Nephron (organoid): ENCODE data around the gene IGSF1.
"Not testable (repeated sequence)": the region's sequence is repeated elsewhere in the genome, so short reads cannot be mapped to it uniquely, and the experiment has no call there.

Experiments
- H3K27ac Mint-ChIP-seq, 3 experiments: 2 replicates each; pipeline ENCODE4 v1.8.0; 2020; ENCODE audit warnings: mixed read lengths in 3 of 3, mild to moderate bottlenecking in 2 of 3, moderate library complexity in 1 of 3
- H3K27me3 Mint-ChIP-seq: 2 replicates; pipeline ENCODE4 v1.8.0; 2021; ENCODE audit warnings: low read depth, mild to moderate bottlenecking, moderate library complexity, mixed read lengths
- H3K36me3 Mint-ChIP-seq: 2 replicates; pipeline ENCODE4 v1.8.0; 2020; ENCODE audit warnings: low read depth, mixed read lengths
- H3K4me1 Mint-ChIP-seq: 2 replicates; pipeline ENCODE4 v1.8.0; 2020; ENCODE audit warnings: mixed read lengths
- H3K4me3 Mint-ChIP-seq, 3 experiments: 2 replicates each; pipeline ENCODE4 v1.8.0; 2020; ENCODE audit warnings: mild to moderate bottlenecking in 3 of 3, mixed read lengths in 3 of 3, moderate library complexity in 2 of 3
- H3K9me3 Mint-ChIP-seq: 2 replicates; pipeline ENCODE4 v1.8.0; 2020; ENCODE audit warnings: mixed read lengths
- CTCF ChIP-seq, 3 experiments: fragments of 200-600 bp; sonication (generic); IDR thresholded peaks; one replicate each; pipeline ENCODE4 v1.5.0; 2021; ENCODE audit warnings: antibody characterized with exemption in 3 of 3; ENCODE audit not compliant: unreplicated experiment in 3 of 3

Gene IGSF1

GRCh38 chrX:131270080-131270479 is 19.0 kb downstream of the IGSF1 start:
- H3K27ac Mint-ChIP-seq, result no peak overlapping the region
- TF ChIP-seq CTCF (IDR thresholded peaks at IDR 0.05; ENCODE audit: unreplicated experiment in 3 of 3), result no peak
- H3K27me3 Mint-ChIP-seq, result peaks cover 7% of the 10 kb centered on the region
- peaks cover 4% of the 10 kb centered on the region for H3K36me3 Mint-ChIP-seq
- H3K4me1 Mint-ChIP-seq, result peaks cover 7% of the 10 kb centered on the region
- no peak overlapping the region for H3K4me3 Mint-ChIP-seq
- H3K9me3 Mint-ChIP-seq, result no peaks in the 10 kb centered on the region

- Mint-ChIP-seq H3K27me3 (peaks cover 3% of the 10 kb centered on the region), H3K4me3 (no peak overlapping the region), H3K9me3 (no peaks in the 10 kb centered on the region), H3K27ac (no peak overlapping the region), H3K36me3 (no peaks in the 10 kb centered on the region), H3K4me1 (peaks cover 6% of the 10 kb centered on the region)
- TF ChIP-seq CTCF (IDR thresholded peaks at IDR 0.05; ENCODE audit: unreplicated experiment in 3 of 3), result no peak
These were observed 24.4 kb downstream of the IGSF1 start for GRCh38 chrX:131264665-131265064.

GRCh38 chrX:131264053-131264452 is 25.1 kb downstream of the IGSF1 start:
- no peak overlapping the region for H3K4me3 Mint-ChIP-seq
- H3K36me3 Mint-ChIP-seq, result no peaks in the 10 kb centered on the region
- no peak for TF ChIP-seq CTCF (IDR thresholded peaks at IDR 0.05; ENCODE audit: unreplicated experiment in 3 of 3)
- H3K27me3 Mint-ChIP-seq, result peaks cover 3% of the 10 kb centered on the region
- no peaks in the 10 kb centered on the region for H3K9me3 Mint-ChIP-seq
- peaks cover 7% of the 10 kb centered on the region for H3K4me1 Mint-ChIP-seq
- no peak overlapping the region for H3K27ac Mint-ChIP-seq

GRCh38 chrX:131262738-131263679 is 26.1 kb downstream of the IGSF1 start:
- H3K27me3 Mint-ChIP-seq, result peaks cover 3% of the 10 kb centered on the region
- no peak overlapping the region for H3K4me3 Mint-ChIP-seq
- no peaks in the 10 kb centered on the region for H3K36me3 Mint-ChIP-seq
- TF ChIP-seq CTCF (IDR thresholded peaks at IDR 0.05; ENCODE audit: unreplicated experiment in 3 of 3), result no peak
- no peaks in the 10 kb centered on the region for H3K9me3 Mint-ChIP-seq
- no peak overlapping the region for H3K27ac Mint-ChIP-seq
- H3K4me1 Mint-ChIP-seq, result peaks cover 7% of the 10 kb centered on the region

- Mint-ChIP-seq H3K27me3 (peaks cover 3% of the 10 kb centered on the region), H3K9me3 (no peaks in the 10 kb centered on the region), H3K36me3 (no peaks in the 10 kb centered on the region), H3K27ac (no peak overlapping the region), H3K4me1 (peaks cover 7% of the 10 kb centered on the region), H3K4me3 (no peak overlapping the region)
- no peak for TF ChIP-seq CTCF (IDR thresholded peaks at IDR 0.05; ENCODE audit: unreplicated experiment in 3 of 3)
These were observed 26.9 kb downstream of the IGSF1 start for GRCh38 chrX:131262200-131262599.

- Mint-ChIP-seq H3K4me1 (peaks cover 7% of the 10 kb centered on the region), H3K9me3 (no peaks in the 10 kb centered on the region), H3K27ac (no peak overlapping the region), H3K36me3 (no peaks in the 10 kb centered on the region), H3K4me3 (no peak overlapping the region), H3K27me3 (no peaks in the 10 kb centered on the region)
- TF ChIP-seq CTCF (IDR thresholded peaks at IDR 0.05; ENCODE audit: unreplicated experiment in 3 of 3), result no peak
These were observed 31.7 kb downstream of the IGSF1 start for GRCh38 chrX:131257367-131257766.

- H3K36me3 Mint-ChIP-seq, H3K4me1 Mint-ChIP-seq, H3K9me3 Mint-ChIP-seq, H3K27me3 Mint-ChIP-seq, H3K27ac Mint-ChIP-seq: not testable (repeated sequence)
- H3K4me3 Mint-ChIP-seq, result peak overlapping the region in 1 of 3 experiments; percentile 41
These were observed 37.9 kb downstream of the IGSF1 start for GRCh38 chrX:131250984-131251738.
